Measurements from ENCODE around the gene MAK. TPM values are rescaled to one million over a fixed set of nuclear protein-coding genes. Genes with fewer than 3 reads are reported as not detected.
A peak's percentile ranks its signal among the peaks of the same experiment; 100 is the strongest.

MAK gene
- total RNA-seq, 4 donors from 2014 or later: 0.04 to 0.19 TPM; not detected in 2

GRCh38 chr6:10838794-10839333, 525 bp upstream of the MAK start:
- Histone ChIP-seq H3K27me3 (peaks cover 0 to 52% (median 3%) of the 10 kb centered on the region in 4 donors), H3K36me3 (no peaks in the 10 kb centered on the region), H3K4me1 (peaks cover 13 to 26% (median 14%) of the 10 kb centered on the region in 3 donors), H3K4me3 (peak overlapping the region; percentile 52 to 75 (median 60)), H3K27ac (peak overlapping the region in 2 of 4 donors; percentile 1 to 36), H3K9me3 (no peaks in the 10 kb centered on the region)
- TF ChIP-seq CTCF (IDR thresholded peaks at IDR 0.05) (no peak), POLR2A (IDR thresholded peaks at IDR 0.05) (no peak)
- 54% methylated on average over 8 of the region's 8 CpGs for WGBS, 2 donors
- no peak for DNase-seq
- intact Hi-C loops (cut with DNase I): no loop called here

GRCh38 chr6:10837622-10837994, 731 bp downstream of the MAK start:
- intact Hi-C loops (cut with DNase I): no loop called here
- H3K36me3 ChIP-seq: no peaks in the 10 kb centered on the region
- DNase-seq: no peak
- H3K27ac ChIP-seq: peak overlapping the region in 2 of 4 donors; percentile 14 to 36
- H3K9me3 ChIP-seq: no peaks in the 10 kb centered on the region
- H3K4me3 ChIP-seq: peak overlapping the region; percentile 52 to 75 (median 60)
- 0 to 1% methylated on average over 19 to 22 of the region's 22 CpGs for WGBS, 2 donors
- peaks cover 0 to 52% (median 3%) of the 10 kb centered on the region in 4 donors for H3K27me3 ChIP-seq
- peaks cover 13 to 26% (median 14%) of the 10 kb centered on the region in 3 donors for H3K4me1 ChIP-seq
- TF ChIP-seq POLR2A (IDR thresholded peaks at IDR 0.05): no peak
- TF ChIP-seq CTCF (IDR thresholded peaks at IDR 0.05): no peak

GRCh38 chr6:10837009-10837621, 1.2 kb downstream of the MAK start:
- Histone ChIP-seq H3K9me3 (no peaks in the 10 kb centered on the region), H3K36me3 (no peaks in the 10 kb centered on the region), H3K27ac (no peak overlapping the region), H3K4me3 (peak overlapping the region; percentile 52 to 75 (median 60)), H3K27me3 (peaks cover 0 to 52% (median 3%) of the 10 kb centered on the region in 4 donors), H3K4me1 (peaks cover 13 to 26% (median 14%) of the 10 kb centered on the region in 3 donors)
- DNase-seq: no peak
- TF ChIP-seq CTCF (IDR thresholded peaks at IDR 0.05): no peak
- no peak for TF ChIP-seq POLR2A (IDR thresholded peaks at IDR 0.05)
- 1 to 4% methylated on average over 20 of the region's 20 CpGs for WGBS, 2 donors
- intact Hi-C loops (cut with DNase I): no loop called here

- intact Hi-C loops (cut with DNase I): no loop called here
- Histone ChIP-seq H3K27ac (no peak overlapping the region), H3K27me3 (peaks cover 0 to 45% (median 3%) of the 10 kb centered on the region in 4 donors), H3K4me1 (peaks cover 13 to 26% (median 14%) of the 10 kb centered on the region in 3 donors), H3K4me3 (no peak overlapping the region), H3K9me3 (no peaks in the 10 kb centered on the region), H3K36me3 (no peaks in the 10 kb centered on the region)
- TF ChIP-seq CTCF (IDR thresholded peaks at IDR 0.05): no peak
- no peak for TF ChIP-seq POLR2A (IDR thresholded peaks at IDR 0.05)
- no peak for DNase-seq
- 93 to 96% methylated on average over 11 of the region's 11 CpGs for WGBS, 2 donors
Measured at GRCh38 chr6:10834823-10835222, 3.5 kb downstream of the MAK start.

- no peaks in the 10 kb centered on the region for H3K4me1 ChIP-seq
- WGBS, 2 donors: 88 to 91% methylated on average over 1 to 2 of the region's 2 CpGs
- no peaks in the 10 kb centered on the region for H3K9me3 ChIP-seq
- H3K36me3 ChIP-seq: no peaks in the 10 kb centered on the region
- peaks cover 0 to 25% (median 2%) of the 10 kb centered on the region in 4 donors for H3K27me3 ChIP-seq
- TF ChIP-seq CTCF (IDR thresholded peaks at IDR 0.05) (no peak), POLR2A (IDR thresholded peaks at IDR 0.05) (no peak)
- no peak for DNase-seq
- intact Hi-C loops (cut with DNase I): no loop called here
- no peak overlapping the region for H3K27ac ChIP-seq
- H3K4me3 ChIP-seq: no peak overlapping the region
Measured at GRCh38 chr6:10831609-10832008, 6.7 kb downstream of the MAK start.

Data from esophagus squamous epithelium (tissue), 5 donors.